Activated CD8-positive, alpha-beta memory T cell treated with anti-CD3 and anti-CD28 coated beads for 24 hours (primary cell): ENCODE results near the gene BPI.
"Not testable (repeated sequence)": the region's sequence is repeated elsewhere in the genome, so short reads cannot be mapped to it uniquely, and the experiment has no call there.

ENCODE experiments used
- DNase-seq: peaks from one replicate; pipeline ENCODE4 v3.0.0-alpha.2; 2020

The BPI gene

GRCh38 chr20:38303908-38304379 is at the start of gene BPI:
Gene BPI (plus strand): TSS chr20:38304156. CDS start chr20:38304224, 68 bp downstream.
- no peak for DNase-seq

- not testable (repeated sequence) for DNase-seq
Observed at GRCh38 chr20:38254621-38255020, 49.3 kb upstream of the BPI start.

- no peak for DNase-seq
Observed at GRCh38 chr20:38255393-38255792, 48.6 kb upstream of the BPI start.

GRCh38 chr20:38256021-38256420 is 47.9 kb upstream of the BPI start:
- DNase-seq = no peak

- DNase-seq = no peak
Observed at GRCh38 chr20:38256966-38257365, 47.0 kb upstream of the BPI start.

GRCh38 chr20:38258545-38259215 is 45.3 kb upstream of the BPI start:
- DNase-seq = no peak

GRCh38 chr20:38260025-38260377 is 44.0 kb upstream of the BPI start:
- no peak for DNase-seq

- no peak for DNase-seq
Observed at GRCh38 chr20:38260378-38261053, 43.4 kb upstream of the BPI start, which contains the start of gene KIAA1755. Gene KIAA1755 (minus strand): TSS chr20:38260735. CDS start chr20:38260500, 235 bp downstream.

GRCh38 chr20:38261054-38261390 is 42.9 kb upstream of the BPI start:
- no peak for DNase-seq

- DNase-seq = no peak
Observed at GRCh38 chr20:38262931-38263330, 41.0 kb upstream of the BPI start.

- no peak for DNase-seq
Observed at GRCh38 chr20:38266426-38266825, 37.5 kb upstream of the BPI start.

GRCh38 chr20:38267296-38267695 is 36.7 kb upstream of the BPI start:
- DNase-seq = no peak

- no peak for DNase-seq
Observed at GRCh38 chr20:38267901-38268514, 35.9 kb upstream of the BPI start.

GRCh38 chr20:38269040-38269439 is 34.9 kb upstream of the BPI start:
- no peak for DNase-seq

GRCh38 chr20:38269715-38270114 is 34.2 kb upstream of the BPI start:
- DNase-seq = no peak

- no peak for DNase-seq
Observed at GRCh38 chr20:38270869-38271605, 32.9 kb upstream of the BPI start.

GRCh38 chr20:38271608-38272120 is 32.3 kb upstream of the BPI start:
- DNase-seq = no peak

- DNase-seq = no peak
Observed at GRCh38 chr20:38272398-38272797, 31.6 kb upstream of the BPI start.

GRCh38 chr20:38272961-38273360 is 31.0 kb upstream of the BPI start:
- DNase-seq = no peak

GRCh38 chr20:38275815-38276550 is 28.0 kb upstream of the BPI start:
- no peak for DNase-seq

- no peak for DNase-seq
Observed at GRCh38 chr20:38277285-38277684, 26.7 kb upstream of the BPI start.

- no peak for DNase-seq
Observed at GRCh38 chr20:38277691-38278090, 26.3 kb upstream of the BPI start.

- DNase-seq = no peak
Observed at GRCh38 chr20:38278131-38278530, 25.8 kb upstream of the BPI start.
